Measurements from ENCODE around the gene ADIPOR2.

- TF ChIP-seq, protein P1, sequence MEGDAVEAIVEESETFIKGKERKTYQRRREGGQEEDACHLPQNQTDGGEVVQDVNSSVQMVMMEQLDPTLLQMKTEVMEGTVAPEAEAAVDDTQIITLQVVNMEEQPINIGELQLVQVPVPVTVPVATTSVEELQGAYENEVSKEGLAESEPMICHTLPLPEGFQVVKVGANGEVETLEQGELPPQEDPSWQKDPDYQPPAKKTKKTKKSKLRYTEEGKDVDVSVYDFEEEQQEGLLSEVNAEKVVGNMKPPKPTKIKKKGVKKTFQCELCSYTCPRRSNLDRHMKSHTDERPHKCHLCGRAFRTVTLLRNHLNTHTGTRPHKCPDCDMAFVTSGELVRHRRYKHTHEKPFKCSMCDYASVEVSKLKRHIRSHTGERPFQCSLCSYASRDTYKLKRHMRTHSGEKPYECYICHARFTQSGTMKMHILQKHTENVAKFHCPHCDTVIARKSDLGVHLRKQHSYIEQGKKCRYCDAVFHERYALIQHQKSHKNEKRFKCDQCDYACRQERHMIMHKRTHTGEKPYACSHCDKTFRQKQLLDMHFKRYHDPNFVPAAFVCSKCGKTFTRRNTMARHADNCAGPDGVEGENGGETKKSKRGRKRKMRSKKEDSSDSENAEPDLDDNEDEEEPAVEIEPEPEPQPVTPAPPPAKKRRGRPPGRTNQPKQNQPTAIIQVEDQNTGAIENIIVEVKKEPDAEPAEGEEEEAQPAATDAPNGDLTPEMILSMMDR (conservative IDR thresholded peaks at IDR 0.05; ENCODE audit: low read depth, low read length), result no peak
- TF ChIP-seq RAD21 (IDR thresholded peaks at IDR 0.05; ENCODE audit: low read length), result no peak
- TF ChIP-seq CHD1 (IDR thresholded peaks at IDR 0.05; ENCODE audit: low read depth, low read length), result no peak
- TF ChIP-seq POLR2A (IDR thresholded peaks at IDR 0.05; ENCODE audit: low read depth, low read length), result no peak
- TF ChIP-seq MXI1 (IDR thresholded peaks at IDR 0.05; ENCODE audit: borderline replicate concordance, low read depth, low read length), result no peak
- no peak for TF ChIP-seq FOS (IDR thresholded peaks at IDR 0.05; ENCODE audit: low read depth, low read length)
- TF ChIP-seq, protein P2, sequence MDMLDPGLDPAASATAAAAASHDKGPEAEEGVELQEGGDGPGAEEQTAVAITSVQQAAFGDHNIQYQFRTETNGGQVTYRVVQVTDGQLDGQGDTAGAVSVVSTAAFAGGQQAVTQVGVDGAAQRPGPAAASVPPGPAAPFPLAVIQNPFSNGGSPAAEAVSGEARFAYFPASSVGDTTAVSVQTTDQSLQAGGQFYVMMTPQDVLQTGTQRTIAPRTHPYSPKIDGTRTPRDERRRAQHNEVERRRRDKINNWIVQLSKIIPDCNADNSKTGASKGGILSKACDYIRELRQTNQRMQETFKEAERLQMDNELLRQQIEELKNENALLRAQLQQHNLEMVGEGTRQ (IDR thresholded peaks at IDR 0.05; ENCODE audit: low read depth, low read length), result no peak
- TF ChIP-seq SMC3 (IDR thresholded peaks at IDR 0.05; ENCODE audit: low read depth, low read length), result no peak
- no peak for TF ChIP-seq RCOR1 (IDR thresholded peaks at IDR 0.05; ENCODE audit: insufficient replicate concordance, low read length)
- TF ChIP-seq CEBPB (IDR thresholded peaks at IDR 0.05; ENCODE audit: low read depth, low read length), result no peak
- no peak; the same call in 1 of the 2 replicates for TF ChIP-seq BHLHE40 (IDR thresholded peaks at IDR 0.05; ENCODE audit: low read depth, low read length)
- no peak for TF ChIP-seq RFX5 (IDR thresholded peaks at IDR 0.05; ENCODE audit: low read depth, low read length)
- TF ChIP-seq ELK1 (IDR thresholded peaks at IDR 0.05; ENCODE audit: borderline replicate concordance, low read depth, low read length), result no peak
- no peak for TF ChIP-seq MAFK (IDR thresholded peaks at IDR 0.05; ENCODE audit: low read depth, low read length)
Observed at GRCh38 chr12:1781772-1782171, 90.9 kb downstream of the ADIPOR2 start.
